AG08396 (cell line): ENCODE measurements around the gene RARB.

Source experiments
- DNase-seq: peaks from one replicate; pipeline ENCODE4 v3.0.0; 2012; ENCODE audit warnings: low spot score, mixed read lengths

RARB gene

GRCh38 chr3:25423780-25424588 lies 4.1 kb upstream of the RARB start:
- peak; percentile 36 for DNase-seq

- DNase-seq, result no peak
Observed at GRCh38 chr3:25424614-25425013, 3.4 kb upstream of the RARB start.

- no peak for DNase-seq
Observed at GRCh38 chr3:25426408-25426807, 1.7 kb upstream of the RARB start.

GRCh38 chr3:25427155-25427554 lies 908 bp upstream of the RARB start:
- DNase-seq, result no peak

GRCh38 chr3:25427563-25427941 lies 511 bp upstream of the RARB start:
- no peak for DNase-seq

- DNase-seq, result no peak
Observed at GRCh38 chr3:25428789-25429335, 799 bp downstream of the RARB start.

GRCh38 chr3:25429361-25430286 lies 1.6 kb downstream of the RARB start:
- no peak for DNase-seq

GRCh38 chr3:25430287-25430934 lies 2.3 kb downstream of the RARB start:
- no peak for DNase-seq

- no peak for DNase-seq
Observed at GRCh38 chr3:25430935-25431770, 3.1 kb downstream of the RARB start.

GRCh38 chr3:25432176-25432720 lies 4.2 kb downstream of the RARB start:
- DNase-seq, result no peak

- DNase-seq, result no peak
Observed at GRCh38 chr3:25433106-25433505, 5.0 kb downstream of the RARB start.

GRCh38 chr3:25433868-25434267 lies 5.8 kb downstream of the RARB start:
- no peak for DNase-seq

GRCh38 chr3:25437953-25438352 lies 9.9 kb downstream of the RARB start:
- no peak for DNase-seq

GRCh38 chr3:25438791-25439555 lies 10.9 kb downstream of the RARB start:
- no peak for DNase-seq

GRCh38 chr3:25441234-25441856 lies 13.3 kb downstream of the RARB start:
- no peak for DNase-seq

- DNase-seq, result no peak
Observed at GRCh38 chr3:25442486-25442885, 14.4 kb downstream of the RARB start.

- no peak for DNase-seq
Observed at GRCh38 chr3:25444273-25444672, 16.2 kb downstream of the RARB start.

- no peak for DNase-seq
Observed at GRCh38 chr3:25445731-25446130, 17.7 kb downstream of the RARB start.

GRCh38 chr3:25447285-25447684 lies 19.2 kb downstream of the RARB start:
- DNase-seq, result no peak

- no peak for DNase-seq
Observed at GRCh38 chr3:25447925-25448324, 19.9 kb downstream of the RARB start.
